HG02885 (cell line): ENCODE measurements around the gene ATP8B4.
"Not testable (repeated sequence)": the region's sequence is repeated elsewhere in the genome, so short reads cannot be mapped to it uniquely, and the experiment has no call there.

ENCODE experiments used
- ATAC-seq: cut with Tn5 transposase; IDR thresholded peaks from one replicate; pipeline ENCODE4 v1.9.1; 2021; ENCODE audit warnings: mild to moderate bottlenecking; ENCODE audit not compliant: unreplicated experiment, poor library complexity

The ATP8B4 gene

DNA sequence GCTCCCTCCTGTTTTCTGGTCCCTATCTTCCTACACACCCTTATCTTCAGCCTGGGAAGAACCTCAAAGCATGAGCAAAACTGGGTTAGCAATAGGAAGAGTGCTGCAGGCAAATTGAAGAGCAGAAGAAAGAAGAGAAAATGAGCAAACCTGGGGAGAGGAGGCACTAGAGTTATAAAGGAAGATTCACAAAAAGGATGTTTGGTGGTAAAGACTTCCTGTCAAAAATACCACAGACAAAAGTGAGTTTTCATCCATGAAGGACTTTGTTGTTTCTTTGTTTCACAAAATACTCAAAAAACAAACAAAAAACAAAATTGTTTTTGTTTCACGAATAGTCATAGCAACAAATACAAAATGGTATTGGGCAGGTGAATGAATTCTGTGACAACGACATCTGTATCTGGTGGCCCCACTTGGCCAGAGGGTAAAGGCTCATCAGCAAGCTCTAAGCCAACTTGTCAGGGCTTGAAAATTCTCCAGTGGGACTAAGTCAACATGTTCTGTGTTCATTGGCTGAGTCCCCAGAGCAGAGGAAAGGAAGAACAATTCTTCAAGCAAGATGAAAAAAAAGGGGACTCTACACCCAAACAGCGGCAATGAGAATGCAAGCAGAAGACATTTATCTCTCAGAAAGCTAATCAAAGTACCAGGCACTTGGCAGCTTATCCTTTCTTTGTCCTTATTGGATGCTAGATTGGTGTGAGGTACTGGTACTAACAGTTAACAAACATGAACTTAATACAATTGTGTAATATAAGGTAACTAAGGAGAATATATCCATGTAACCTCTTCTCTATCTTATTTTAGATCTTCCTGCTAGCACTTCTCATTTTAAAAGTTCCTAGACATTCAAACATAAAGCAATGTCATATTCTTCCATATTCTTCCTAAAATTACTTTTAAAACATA lies 9.7 kb downstream of the ATP8B4 start:
- ATAC-seq: no peak

- no peak for ATAC-seq
These were observed 10.6 kb downstream of the ATP8B4 start for GRCh38 chr15:50108461-50108860.

DNA sequence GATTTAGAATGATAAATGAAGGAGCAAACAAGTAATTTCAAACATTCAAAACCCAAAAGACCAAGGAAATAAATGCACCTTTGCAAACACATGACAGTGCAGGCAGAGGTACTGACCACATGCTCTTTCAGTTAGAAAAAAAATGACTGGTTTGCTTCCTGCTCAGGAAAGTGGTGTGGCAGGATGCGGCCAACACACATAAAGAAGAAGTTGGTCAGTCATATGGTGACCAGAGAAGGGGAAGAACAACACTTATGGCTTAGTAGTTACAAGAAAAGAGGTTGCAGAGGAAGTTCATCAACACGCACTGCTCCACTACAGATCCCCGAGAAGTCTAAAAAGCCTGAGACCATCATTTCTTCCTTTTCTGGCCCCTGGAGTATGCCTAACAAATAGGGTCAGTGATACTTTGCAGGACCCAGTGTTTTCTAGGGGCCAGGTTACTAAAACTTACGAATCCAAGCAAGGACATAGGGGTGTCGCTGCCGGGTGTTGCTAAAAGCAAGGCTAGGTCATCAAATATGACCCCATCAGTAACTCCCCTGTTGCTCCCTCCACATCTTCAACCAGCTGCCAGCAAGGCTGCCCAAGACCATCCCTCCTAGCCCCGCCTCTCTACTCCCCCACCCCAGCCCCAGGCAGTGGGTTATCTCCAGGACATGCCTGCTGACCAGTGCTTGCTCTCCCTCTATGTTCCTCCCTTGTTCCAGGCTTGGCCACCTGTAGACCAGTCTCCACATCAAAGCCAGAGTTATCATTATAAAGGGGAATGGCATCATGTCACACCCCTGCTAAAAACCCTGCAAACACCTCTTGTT lies 11.2 kb downstream of the ATP8B4 start:
- peak; percentile 96 for ATAC-seq

- no peak for ATAC-seq
These were observed 11.9 kb downstream of the ATP8B4 start for GRCh38 chr15:50107157-50107556.

GRCh38 chr15:50106457-50106856 lies 12.6 kb downstream of the ATP8B4 start:
- no peak for ATAC-seq

- ATAC-seq: no peak
These were observed 18.5 kb downstream of the ATP8B4 start for GRCh38 chr15:50100486-50100885.

DNA sequence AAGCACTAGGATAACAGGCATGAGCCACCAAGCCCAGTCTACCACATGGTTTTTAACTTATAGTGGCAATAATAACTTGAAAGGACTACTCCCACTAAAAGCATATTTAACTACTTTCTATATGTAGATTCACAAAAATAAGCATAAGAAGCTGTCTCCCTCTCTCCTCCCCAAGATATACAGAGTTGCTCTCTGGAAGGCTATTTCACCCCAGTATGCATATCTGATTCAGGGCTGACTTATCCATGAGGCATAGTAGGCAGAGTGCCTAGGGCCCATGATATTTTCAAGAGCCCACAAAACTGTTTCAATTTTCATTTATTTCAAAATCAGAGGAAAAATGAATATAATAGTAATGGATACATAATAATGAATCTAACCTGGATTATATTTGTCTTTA lies 20.5 kb downstream of the ATP8B4 start:
- ATAC-seq: no peak

DNA sequence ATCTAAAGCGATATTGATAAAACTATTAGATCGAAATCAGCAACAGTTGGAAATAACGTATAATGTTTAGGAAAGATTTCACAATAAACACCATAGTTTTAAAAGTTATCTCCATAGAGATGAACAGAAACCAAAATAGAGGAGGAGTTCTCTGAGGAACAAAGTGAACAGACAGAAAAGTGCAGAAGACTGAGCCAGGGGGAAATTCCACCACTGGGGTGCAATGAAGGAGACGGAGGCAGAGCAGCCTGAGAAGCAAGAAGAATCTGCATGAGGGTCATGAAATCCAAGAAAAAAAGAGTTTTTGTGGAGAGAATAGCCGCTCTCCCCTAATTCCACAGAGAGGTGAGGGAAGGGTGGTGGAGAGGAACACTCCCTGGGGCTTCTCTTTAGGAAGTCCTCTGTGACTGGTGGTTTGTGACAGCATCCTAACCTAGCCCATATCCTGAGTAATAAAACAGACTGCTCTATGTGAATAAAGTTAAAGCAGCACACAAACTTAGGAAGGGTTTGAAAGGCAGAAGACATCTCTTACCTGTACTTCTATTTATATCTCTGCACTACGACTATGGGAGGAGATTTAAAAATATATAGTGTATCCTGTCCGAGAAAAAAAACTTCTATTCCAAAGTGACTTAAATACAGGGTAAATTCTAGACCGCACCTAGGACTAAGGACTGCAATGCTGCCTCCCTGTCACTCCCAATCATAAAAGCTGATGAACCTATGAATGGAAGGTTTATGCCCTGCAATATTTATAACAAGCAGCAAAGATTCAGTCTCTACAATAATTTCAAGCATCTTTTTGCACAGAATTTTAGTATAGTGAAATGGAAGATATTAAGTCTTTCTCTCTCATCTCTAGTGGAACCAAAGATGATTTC lies 22.9 kb downstream of the ATP8B4 start:
- no peak for ATAC-seq

DNA sequence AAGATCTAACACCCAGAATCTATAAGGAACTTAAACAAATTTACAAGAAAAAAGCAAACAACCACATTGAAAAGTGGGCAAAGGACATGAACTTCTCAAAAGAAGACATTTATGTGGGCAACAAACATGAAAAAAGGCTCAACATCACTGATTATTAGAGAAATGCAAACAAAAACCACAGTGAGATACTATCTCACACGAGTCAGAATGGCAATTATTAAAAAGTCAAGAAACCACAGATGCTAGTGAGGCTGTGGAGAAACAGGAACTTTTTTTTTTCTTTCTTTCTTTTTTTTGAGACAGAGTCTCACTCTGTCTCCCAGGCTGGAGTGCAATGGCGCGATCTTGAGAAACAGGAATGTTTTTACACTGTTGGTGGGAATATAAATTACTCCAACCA lies 29.6 kb downstream of the ATP8B4 start:
- ATAC-seq: not testable (repeated sequence)

DNA sequence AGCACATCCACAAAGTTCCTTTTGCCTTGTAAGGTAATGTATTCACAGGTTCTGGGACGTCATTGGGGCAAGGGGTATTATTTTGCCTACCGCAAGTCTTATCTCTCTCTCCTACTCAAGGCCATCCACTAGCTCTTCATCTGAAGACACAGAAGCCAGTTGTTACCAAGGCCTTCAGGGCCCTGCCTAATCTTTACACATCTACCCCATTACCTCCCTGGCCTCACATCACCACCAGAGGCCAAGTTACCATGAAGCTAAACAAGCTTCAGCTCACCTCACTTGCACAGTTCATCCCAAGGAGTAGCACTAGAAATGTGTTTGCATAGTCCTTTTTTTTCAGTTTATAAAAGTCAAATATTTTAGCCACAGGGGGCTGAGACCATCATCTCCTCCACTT lies 34.1 kb downstream of the ATP8B4 start:
- ATAC-seq: no peak

DNA sequence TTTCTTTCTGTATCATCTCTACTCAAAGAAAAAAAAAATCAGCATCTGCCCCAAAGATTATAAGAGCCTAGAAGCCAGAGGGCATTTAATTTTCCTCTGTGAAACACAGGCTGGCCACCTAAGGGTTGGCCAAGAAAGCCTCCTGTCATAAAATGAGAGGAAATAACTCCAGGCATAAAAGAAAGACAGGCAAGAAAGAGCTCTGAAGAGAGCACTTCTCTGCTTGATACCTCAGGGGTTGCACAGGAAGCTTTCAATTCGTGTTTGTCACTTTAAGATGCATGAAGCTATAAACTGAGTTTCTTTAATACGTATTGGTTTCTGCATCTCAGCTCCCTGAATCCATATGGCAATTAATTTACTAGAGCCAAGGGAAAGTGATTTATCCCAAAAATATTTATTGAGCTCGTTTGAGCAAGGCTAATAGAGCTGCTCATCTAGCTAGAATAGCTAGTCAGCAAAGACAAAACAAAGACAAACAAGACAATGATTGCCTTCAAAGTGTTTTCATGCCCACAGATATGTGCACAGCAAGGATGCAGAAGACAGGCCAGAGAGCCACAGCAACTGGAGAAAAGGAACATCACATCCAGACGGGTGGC lies 35.5 kb downstream of the ATP8B4 start:
- ATAC-seq: no peak

DNA sequence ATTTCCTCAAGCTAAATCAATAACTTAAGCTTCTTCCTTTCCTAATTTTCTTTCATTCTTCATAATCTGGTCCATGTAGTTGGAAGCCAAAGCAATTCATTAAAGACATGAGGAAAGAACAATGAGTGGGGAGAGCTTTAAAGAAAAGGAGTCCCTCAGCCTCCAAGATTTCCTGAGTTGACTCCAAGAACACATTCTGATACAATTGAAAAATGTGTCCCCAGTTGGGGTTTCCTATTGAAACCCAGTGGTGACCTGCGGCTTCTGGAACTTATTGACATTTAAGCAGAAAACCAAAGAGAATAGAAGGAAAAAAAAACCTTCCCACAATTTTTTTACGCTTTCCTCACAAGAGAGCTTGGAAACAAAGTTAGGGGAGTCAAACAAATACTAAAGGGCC lies 37.0 kb downstream of the ATP8B4 start:
- no peak for ATAC-seq

- ATAC-seq: no peak
These were observed 41.4 kb downstream of the ATP8B4 start for GRCh38 chr15:50077651-50078050.

- no peak for ATAC-seq
These were observed 41.9 kb downstream of the ATP8B4 start for GRCh38 chr15:50077176-50077575.

DNA sequence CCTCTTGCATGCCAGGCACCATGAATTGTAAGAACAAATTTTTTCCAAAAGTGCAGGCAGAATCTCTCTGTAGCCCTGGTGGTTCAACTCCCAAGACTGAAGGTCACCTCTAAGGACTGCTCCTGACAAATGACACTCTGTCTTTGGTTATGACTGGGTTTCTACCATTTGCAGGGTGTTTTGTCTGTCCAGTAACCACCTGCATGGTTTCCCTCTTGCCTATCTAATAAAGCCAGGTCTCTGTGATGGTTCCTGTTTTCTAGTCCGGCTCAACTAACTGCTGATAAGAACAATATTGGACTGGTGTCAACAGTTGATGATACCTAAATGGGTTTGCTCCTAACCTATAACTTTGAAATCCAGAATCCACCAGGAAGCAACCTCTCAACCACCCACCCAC lies 43.7 kb downstream of the ATP8B4 start:
- no peak for ATAC-seq

DNA sequence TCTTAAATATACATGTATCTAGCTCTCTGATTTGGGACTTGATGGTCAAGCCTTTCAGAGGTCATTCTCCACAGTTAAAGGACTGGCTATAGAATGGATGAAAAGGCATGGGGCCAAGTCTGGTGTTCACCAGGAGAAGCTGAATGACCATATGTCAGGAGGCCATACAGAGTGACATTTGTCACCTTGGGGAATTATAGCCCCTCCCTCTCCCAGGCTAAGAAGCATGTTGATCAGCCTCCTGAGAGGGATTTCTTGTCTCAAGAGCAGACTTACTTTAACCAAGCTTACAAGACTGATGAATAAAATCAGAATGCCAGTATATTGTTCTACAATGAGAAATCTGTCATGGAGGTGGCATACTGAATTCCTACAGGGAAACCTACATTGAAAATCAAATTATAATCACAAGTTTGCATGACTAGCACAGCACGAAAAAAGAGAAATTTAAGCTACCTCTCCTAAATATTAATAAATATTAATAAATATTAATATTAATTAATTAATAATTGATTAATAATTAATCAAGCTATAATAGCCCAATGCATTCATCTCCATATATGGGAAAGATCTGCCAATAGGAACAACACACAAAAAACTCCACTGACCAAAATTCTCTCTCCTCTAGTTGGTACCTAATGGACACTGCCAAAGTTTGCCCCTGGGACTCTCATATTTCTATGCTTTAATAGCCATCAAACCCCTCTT lies 47.3 kb downstream of the ATP8B4 start:
- ATAC-seq: no peak

DNA sequence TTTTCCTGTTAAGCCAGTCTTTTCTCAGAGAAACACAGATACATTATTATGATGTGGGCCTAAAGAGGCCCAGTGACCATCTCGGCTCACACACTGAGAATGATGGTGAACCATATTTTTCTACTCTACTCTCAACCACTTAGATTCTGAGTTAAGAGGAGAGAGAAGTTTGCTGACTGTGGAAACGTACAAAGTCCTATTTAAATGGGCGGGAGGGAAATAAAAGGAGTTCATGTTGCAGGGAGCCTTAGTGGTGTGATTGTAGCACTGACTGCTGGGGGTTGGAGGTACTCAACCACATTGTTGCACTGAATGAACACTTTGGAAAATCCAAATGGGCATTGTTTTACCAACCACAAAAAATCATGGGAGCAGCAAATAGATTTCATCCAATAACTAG lies 51.0 kb downstream of the ATP8B4 start:
- no peak for ATAC-seq

- no peak for ATAC-seq
These were observed 51.8 kb downstream of the ATP8B4 start for GRCh38 chr15:50067254-50067653.

DNA sequence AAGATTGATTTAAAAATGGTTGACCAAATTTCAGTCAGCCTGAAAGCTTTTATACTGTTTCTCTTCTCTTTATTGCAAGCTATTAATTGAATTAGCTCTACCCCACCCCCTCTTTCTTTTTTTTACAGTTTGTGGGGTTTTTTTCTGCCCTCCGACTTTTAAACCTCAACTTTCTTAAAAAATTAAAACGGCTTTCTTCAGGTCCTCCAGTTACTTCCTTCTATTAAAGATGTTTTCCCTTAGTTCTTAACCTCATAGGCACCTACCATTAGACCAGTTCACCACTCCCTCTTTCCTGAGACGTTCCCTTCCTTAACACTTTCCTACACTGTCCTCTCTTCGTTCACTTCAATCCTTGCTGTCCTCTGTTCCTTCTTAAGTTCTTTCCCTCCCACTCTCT lies 52.4 kb downstream of the ATP8B4 start:
- no peak for ATAC-seq
